VCaP (cell line): ENCODE data around the gene GAS6.

Experiments used
- H3K27ac ChIP-seq: fragments of 450-650 bp; 2 replicates; pipeline ENCODE4 v1.5.1; 2017
- CTCF ChIP-seq: fragments of 450-650 bp; conservative IDR thresholded peaks from 2 replicates; pipeline ENCODE4 v1.5.1; 2017; ENCODE audit warnings: mild to moderate bottlenecking, moderate library complexity

GAS6 gene

GRCh38 chr13:113852536-113853517 is 11.0 kb downstream of the GAS6 start:
- no peak for TF ChIP-seq CTCF
- H3K27ac ChIP-seq: no peak overlapping the region

GRCh38 chr13:113851826-113852535 is 11.9 kb downstream of the GAS6 start:
- no peak overlapping the region for H3K27ac ChIP-seq
- no peak for TF ChIP-seq CTCF

- H3K27ac ChIP-seq: no peak overlapping the region
- no peak for TF ChIP-seq CTCF
Observed at GRCh38 chr13:113851480-113851803, 12.4 kb downstream of the GAS6 start.

GRCh38 chr13:113850722-113851479 is 13.0 kb downstream of the GAS6 start:
- TF ChIP-seq CTCF: no peak
- no peak overlapping the region for H3K27ac ChIP-seq

GRCh38 chr13:113849981-113850721 is 13.7 kb downstream of the GAS6 start:
- no peak overlapping the region for H3K27ac ChIP-seq
- TF ChIP-seq CTCF: no peak

GRCh38 chr13:113849546-113849945 is 14.3 kb downstream of the GAS6 start:
- no peak for TF ChIP-seq CTCF
- H3K27ac ChIP-seq: no peak overlapping the region
